Measurements from ENCODE around the gene MPRIP. TPM values are rescaled to one million over a fixed set of nuclear protein-coding genes. Genes with fewer than 3 reads are reported as not detected.

The MPRIP gene
- polyA plus RNA-seq, 1 donor from 2014 or later = 47.3 TPM

DNA sequence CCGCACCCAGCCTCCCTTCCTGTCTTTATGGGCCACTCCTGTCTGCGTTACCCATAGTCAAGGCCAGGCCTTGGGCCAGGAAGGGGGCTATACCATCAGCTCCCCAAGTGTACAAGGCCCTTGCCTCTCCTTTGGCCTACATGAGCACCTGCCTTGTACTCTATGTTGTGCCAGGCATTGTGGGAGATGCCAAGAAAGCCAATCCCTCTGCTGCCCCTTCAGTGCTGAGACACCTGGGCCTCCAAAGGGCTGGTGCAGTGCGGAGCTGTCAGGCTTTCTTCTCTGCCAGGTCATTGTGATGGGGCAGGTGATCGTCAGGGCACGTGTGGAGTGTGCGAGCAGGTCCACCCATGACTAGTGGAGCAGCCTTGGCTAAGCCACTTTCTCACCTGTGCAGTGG, 59.9 kb downstream of the MPRIP start:
- H3K79me2 ChIP-seq (replicated peaks; ENCODE audit: insufficient read depth, low read length) = peaks cover 7% of the 10 kb centered on the region
- TF ChIP-seq EZH2 (IDR thresholded peaks at IDR 0.05; ENCODE audit: borderline replicate concordance, insufficient read depth, low read length, poor library complexity, severe bottlenecking) (no peak), MXI1 (conservative IDR thresholded peaks at IDR 0.05; ENCODE audit: poor library complexity, severe bottlenecking) (no peak), RAD21 (conservative IDR thresholded peaks at IDR 0.05) (no peak), TAF1 (IDR thresholded peaks at IDR 0.05; ENCODE audit: low read depth) (no peak), CTCF (IDR thresholded peaks at IDR 0.05; ENCODE audit: poor library complexity, severe bottlenecking) (no peak), POLR2AphosphoS5 (IDR thresholded peaks at IDR 0.05) (no peak), EP300 (conservative IDR thresholded peaks at IDR 0.05; ENCODE audit: poor library complexity, severe bottlenecking) (no peak), SMC3 (conservative IDR thresholded peaks at IDR 0.05; ENCODE audit: poor library complexity) (no peak)
- TF ChIP-seq, protein P1, sequence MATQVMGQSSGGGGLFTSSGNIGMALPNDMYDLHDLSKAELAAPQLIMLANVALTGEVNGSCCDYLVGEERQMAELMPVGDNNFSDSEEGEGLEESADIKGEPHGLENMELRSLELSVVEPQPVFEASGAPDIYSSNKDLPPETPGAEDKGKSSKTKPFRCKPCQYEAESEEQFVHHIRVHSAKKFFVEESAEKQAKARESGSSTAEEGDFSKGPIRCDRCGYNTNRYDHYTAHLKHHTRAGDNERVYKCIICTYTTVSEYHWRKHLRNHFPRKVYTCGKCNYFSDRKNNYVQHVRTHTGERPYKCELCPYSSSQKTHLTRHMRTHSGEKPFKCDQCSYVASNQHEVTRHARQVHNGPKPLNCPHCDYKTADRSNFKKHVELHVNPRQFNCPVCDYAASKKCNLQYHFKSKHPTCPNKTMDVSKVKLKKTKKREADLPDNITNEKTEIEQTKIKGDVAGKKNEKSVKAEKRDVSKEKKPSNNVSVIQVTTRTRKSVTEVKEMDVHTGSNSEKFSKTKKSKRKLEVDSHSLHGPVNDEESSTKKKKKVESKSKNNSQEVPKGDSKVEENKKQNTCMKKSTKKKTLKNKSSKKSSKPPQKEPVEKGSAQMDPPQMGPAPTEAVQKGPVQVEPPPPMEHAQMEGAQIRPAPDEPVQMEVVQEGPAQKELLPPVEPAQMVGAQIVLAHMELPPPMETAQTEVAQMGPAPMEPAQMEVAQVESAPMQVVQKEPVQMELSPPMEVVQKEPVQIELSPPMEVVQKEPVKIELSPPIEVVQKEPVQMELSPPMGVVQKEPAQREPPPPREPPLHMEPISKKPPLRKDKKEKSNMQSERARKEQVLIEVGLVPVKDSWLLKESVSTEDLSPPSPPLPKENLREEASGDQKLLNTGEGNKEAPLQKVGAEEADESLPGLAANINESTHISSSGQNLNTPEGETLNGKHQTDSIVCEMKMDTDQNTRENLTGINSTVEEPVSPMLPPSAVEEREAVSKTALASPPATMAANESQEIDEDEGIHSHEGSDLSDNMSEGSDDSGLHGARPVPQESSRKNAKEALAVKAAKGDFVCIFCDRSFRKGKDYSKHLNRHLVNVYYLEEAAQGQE (IDR thresholded peaks at IDR 0.05; ENCODE audit: borderline replicate concordance) = no peak
- no peak overlapping the region for H3K27ac ChIP-seq (ENCODE audit: low read length)

DNA sequence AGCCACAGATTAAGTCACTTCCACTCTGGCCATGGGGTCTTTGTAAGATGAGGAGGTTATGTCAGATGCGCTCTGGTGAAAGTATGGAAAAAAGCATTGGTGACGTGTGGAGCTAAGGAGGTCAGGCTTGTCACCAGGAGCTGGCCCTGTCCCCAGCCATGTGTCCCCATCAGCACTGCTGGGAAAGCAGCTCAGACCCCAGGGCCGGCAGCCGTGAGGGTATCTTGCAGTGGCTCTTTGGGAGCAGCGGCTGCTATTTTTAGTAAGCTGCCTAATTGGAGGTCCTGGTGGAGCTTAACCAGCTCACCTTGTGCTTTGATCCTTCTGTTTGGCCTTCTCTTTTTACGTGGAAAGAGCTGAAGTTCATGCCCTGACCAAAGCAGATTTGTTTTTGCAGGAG, 60.9 kb downstream of the MPRIP start:
- H3K9ac ChIP-seq (ENCODE audit: low read length) = no peak overlapping the region
- no peak overlapping the region for H2AFZ ChIP-seq (ENCODE audit: low read depth, low read length)
- peaks cover 7% of the 10 kb centered on the region for H3K79me2 ChIP-seq (replicated peaks; ENCODE audit: insufficient read depth, low read length)
- no peaks in the 10 kb centered on the region for H3F3A ChIP-seq (ENCODE audit: insufficient read depth, low read length, poor library complexity, severe bottlenecking)
- no peaks in the 10 kb centered on the region for H3K9me2 ChIP-seq (ENCODE audit: insufficient read depth, low read length)
- no peak overlapping the region for H3K4me2 ChIP-seq (ENCODE audit: low read length)
- no peaks in the 10 kb centered on the region for H3K27me3 ChIP-seq (ENCODE audit: insufficient read depth, low read depth, low read length)
- H3K36me3 ChIP-seq (ENCODE audit: insufficient read depth, low read length) = no peaks in the 10 kb centered on the region
- no peak overlapping the region for H3K4me3 ChIP-seq (ENCODE audit: low read length)
- no peaks in the 10 kb centered on the region for H4K20me1 ChIP-seq (ENCODE audit: insufficient read depth)
- no peaks in the 10 kb centered on the region for H3K9me3 ChIP-seq (ENCODE audit: low read length)
- TF ChIP-seq RAD21 (conservative IDR thresholded peaks at IDR 0.05) (no peak), EP300 (conservative IDR thresholded peaks at IDR 0.05; ENCODE audit: poor library complexity, severe bottlenecking) (no peak), EZH2 (IDR thresholded peaks at IDR 0.05; ENCODE audit: borderline replicate concordance, insufficient read depth, low read length, poor library complexity, severe bottlenecking) (no peak), TAF1 (IDR thresholded peaks at IDR 0.05; ENCODE audit: low read depth) (no peak), CTCF (IDR thresholded peaks at IDR 0.05; ENCODE audit: poor library complexity, severe bottlenecking) (no peak), POLR2AphosphoS5 (IDR thresholded peaks at IDR 0.05) (no peak), SMC3 (conservative IDR thresholded peaks at IDR 0.05; ENCODE audit: poor library complexity) (no peak), MXI1 (conservative IDR thresholded peaks at IDR 0.05; ENCODE audit: poor library complexity, severe bottlenecking) (no peak)
- TF ChIP-seq, protein P1 (IDR thresholded peaks at IDR 0.05; ENCODE audit: borderline replicate concordance) = no peak
- H3K27ac ChIP-seq (ENCODE audit: low read length) = no peak overlapping the region

More for the DNA sequence above, 59.9 kb downstream of the MPRIP start:
- Histone ChIP-seq H4K20me1 (ENCODE audit: insufficient read depth) (no peaks in the 10 kb centered on the region), H3K9me2 (ENCODE audit: insufficient read depth, low read length) (no peaks in the 10 kb centered on the region), H3K9me3 (ENCODE audit: low read length) (no peaks in the 10 kb centered on the region), H2AFZ (ENCODE audit: low read depth, low read length) (no peak overlapping the region), H3K4me3 (ENCODE audit: low read length) (no peak overlapping the region), H3K27me3 (ENCODE audit: insufficient read depth, low read depth, low read length) (no peaks in the 10 kb centered on the region), H3K4me2 (ENCODE audit: low read length) (no peak overlapping the region), H3K36me3 (ENCODE audit: insufficient read depth, low read length) (no peaks in the 10 kb centered on the region), H3K9ac (ENCODE audit: low read length) (no peak overlapping the region), H3F3A (ENCODE audit: insufficient read depth, low read length, poor library complexity, severe bottlenecking) (no peaks in the 10 kb centered on the region)
